Kidney (tissue), 14 donors: Measurements from ENCODE around the gene CDCA8. TPM values are rescaled to one million over a fixed set of nuclear protein-coding genes. Genes with fewer than 3 reads are reported as not detected.
A peak's percentile ranks its signal among the peaks of the same experiment; 100 is the strongest.

ENCODE experiments used
- DNase-seq, 5 donors: peaks; one replicate each; pipeline ENCODE4 v3.0.0-alpha.2; 2013 to 2020
- FAIRE-seq: peaks from 2 replicates; lab custom pipeline; 2012; peaks lifted over from hg19 to GRCh38; lab: Jason Lieb, UNC
- H3K27ac ChIP-seq, 2 donors: one replicate each; pipeline ENCODE4 v1.7.0; 2013; ENCODE audit warnings: low read depth in 2 of 2, low read length in 2 of 2, inconsistent platforms in 1 of 2
- H3K27me3 ChIP-seq: one replicate; pipeline ENCODE4 v1.7.1; 2013; ENCODE audit warnings: low read length, inconsistent platforms; ENCODE audit not compliant: control insufficient read depth, insufficient read depth
- H3K36me3 ChIP-seq, 3 donors: one replicate each; pipeline versions ENCODE4 v1.7.0 to v1.7.1; 2013; ENCODE audit warnings: low read length in 3 of 3, control low read depth in 1 of 3, inconsistent platforms in 1 of 3; ENCODE audit not compliant: insufficient read depth in 3 of 3, control insufficient read depth in 2 of 3
- H3K4me1 ChIP-seq, 3 donors: one replicate each; pipeline versions ENCODE4 v1.7.0 to v1.7.1; 2013; ENCODE audit warnings: low read length in 3 of 3, inconsistent platforms in 1 of 3, low read depth in 1 of 3; ENCODE audit not compliant: control insufficient read depth in 2 of 3, insufficient read depth in 2 of 3
- H3K4me3 ChIP-seq, 3 donors: one replicate each; pipeline versions ENCODE4 v1.7.0 to v1.8.1; 2013; ENCODE audit warnings: low read length in 3 of 3, control low read depth in 1 of 3, inconsistent platforms in 1 of 3
- H3K9ac ChIP-seq, 3 donors: one replicate each; pipeline versions ENCODE4 v1.7.0 to v1.7.1; 2013; ENCODE audit warnings: low read length in 3 of 3, control low read depth in 1 of 3, inconsistent platforms in 1 of 3
- H3K9me3 ChIP-seq, 3 donors: one replicate each; pipeline versions ENCODE4 v1.7.0 to v1.7.1; 2013; ENCODE audit warnings: low read length in 3 of 3, control low read depth in 1 of 3, inconsistent platforms in 1 of 3; ENCODE audit not compliant: control insufficient read depth in 2 of 3, insufficient read depth in 1 of 3
- CTCF ChIP-seq: IDR thresholded peaks from 3 replicates; pipeline ENCODE4 v1.5.1; 2012; ENCODE audit warnings: mild to moderate bottlenecking, moderate library complexity, borderline replicate concordance; ENCODE audit not compliant: insufficient read depth; ENCODE audit errors: extremely low read depth
- intact Hi-C: fragments of 100-400 bp; cut with DNase I; formaldehyde crosslinking; loops from one replicate; pipeline ENCODE4 v1.11.1; 2022
- polyA plus RNA-seq: library from polyadenylated mRNA; stranded (reverse); fragments of 350-450 nt; fragmentation: Illumina TruSeq; extraction: RNeasy Lipid Tissue Mini Kit (QIAGEN cat#74804); gene quantifications from one replicate; pipeline ENCODE4 v1.2.3, GENCODE V29; 2014; ENCODE audit warnings: low read depth, low replicate concordance; ENCODE audit not compliant: insufficient read depth
- total RNA-seq: library from RNA; stranded (reverse); fragmentation: NEBNext Ultra II Directional; extraction: Animal tissue kit (Norgen Biotek cat#: 25700); gene quantifications from one replicate; pipeline ENCODE4 v1.2.1, GENCODE V29; 2021
- donor health status: control.
- donor health status: control.
- donor health status: control.
- donor health status: control.
- donor health status: control.
- donor health status: DM: yes; HTN: yes; CAD: no.
- donor health status: Normal renal cell carcinoma (clear cell type).

The CDCA8 gene
- total and polyA plus RNA-seq, 2 donors from 2014 or later: 0.71 to 1.0 TPM

- TF ChIP-seq CTCF: no peak
- no peak overlapping the region for H3K27ac ChIP-seq
- no peaks in the 10 kb centered on the region for H3K27me3 ChIP-seq
- DNase-seq: peak in 1 of 5 donors; percentile 35
- no peaks in the 10 kb centered on the region for H3K36me3 ChIP-seq
- FAIRE-seq: no peak
- H3K9ac ChIP-seq: no peak overlapping the region
- intact Hi-C loops: no loop called here
- H3K4me1 ChIP-seq: no peaks in the 10 kb centered on the region
- no peak overlapping the region for H3K4me3 ChIP-seq
- H3K9me3 ChIP-seq: no peaks in the 10 kb centered on the region
Observed at GRCh38 chr1:37655274-37655673, 37.0 kb upstream of the CDCA8 start.

- intact Hi-C loops: no loop called here
- H3K4me1 ChIP-seq: no peaks in the 10 kb centered on the region
- no peak overlapping the region for H3K27ac ChIP-seq
- H3K4me3 ChIP-seq: no peak overlapping the region
- no peaks in the 10 kb centered on the region for H3K27me3 ChIP-seq
- H3K9me3 ChIP-seq: no peaks in the 10 kb centered on the region
- H3K36me3 ChIP-seq: no peaks in the 10 kb centered on the region
- no peak overlapping the region for H3K9ac ChIP-seq
- TF ChIP-seq CTCF: no peak
- FAIRE-seq (no peak), DNase-seq (peak in 1 of 5 donors; percentile 41)
Observed at GRCh38 chr1:37656026-37656425, 36.3 kb upstream of the CDCA8 start.

GRCh38 chr1:37656881-37657280 lies 35.4 kb upstream of the CDCA8 start:
- intact Hi-C loops: no loop called here
- DNase-seq (peak in 3 of 5 donors; percentile 18 to 29 (median 25)), FAIRE-seq (no peak)
- Histone ChIP-seq H3K36me3 (no peaks in the 10 kb centered on the region), H3K9ac (no peak overlapping the region), H3K9me3 (no peaks in the 10 kb centered on the region), H3K27ac (no peak overlapping the region), H3K4me1 (no peaks in the 10 kb centered on the region), H3K27me3 (no peaks in the 10 kb centered on the region), H3K4me3 (no peak overlapping the region)
- no peak for TF ChIP-seq CTCF
